K562 (cell line): Measurements from ENCODE around the gene SPEF1. TPM values are rescaled to one million over a fixed set of nuclear protein-coding genes. Genes with fewer than 3 reads are reported as not detected.

Experiments
- HMGN3 ChIP-seq: IDR thresholded peaks from 2 replicates; pipeline ENCODE4 v1.6.1; 2011; ENCODE audit warnings: borderline replicate concordance, low read depth, mild to moderate bottlenecking, mixed read lengths, low read length; ENCODE audit not compliant: insufficient read length; ENCODE audit errors: extremely low read depth
- MTA3 ChIP-seq: fragments of 450-650 bp; formaldehyde crosslinking; IDR thresholded peaks from 2 replicates; pipeline ENCODE4 v1.6.1; 2017; ENCODE audit warnings: mild to moderate bottlenecking, borderline replicate concordance
- PCBP2 ChIP-seq: fragments of 200-400 bp; formaldehyde crosslinking; IDR thresholded peaks from 2 replicates; pipeline ENCODE4 v1.6.1; 2018; ENCODE audit warnings: low read length, low read depth, mild to moderate bottlenecking, moderate library complexity; ENCODE audit not compliant: poor library complexity, severe bottlenecking
- SMAD1 ChIP-seq: fragments of 150-350 bp; IDR thresholded peaks from 2 replicates; pipeline ENCODE4 v1.6.1; 2014; ENCODE audit warnings: low read length, low read depth; ENCODE audit not compliant: partially characterized antibody
- YBX1 ChIP-seq: fragments of 450-650 bp; IDR thresholded peaks from 2 replicates; pipeline ENCODE4 v1.7.1; 2016; ENCODE audit warnings: mild to moderate bottlenecking
- ZNF140 ChIP-seq: fragments of 250-450 bp; sonication (Bioruptor Pico); IDR thresholded peaks from 2 replicates; pipeline ENCODE4 v1.8.0; 2021; ENCODE audit warnings: moderate library complexity, mild to moderate bottlenecking, inconsistent platforms
- ZNF263 ChIP-seq: sonication (generic); formaldehyde crosslinking; IDR thresholded peaks from 2 replicates; pipeline ENCODE4 v1.8.0; 2022; ENCODE audit warnings: mild to moderate bottlenecking, missing genetic modification reagents, borderline replicate concordance
- polyA plus RNA-seq, 8 experiments: library from polyadenylated mRNA; depleted of rRNA in 4 of 8; stranded (reverse) in 5 of 8; unstranded in 3 of 8; fragments of >200 nt; fragmentation: Nextera tagmentation in 2 of 8; fragmentation: Illumina TruSeq in 1 of 8; extraction: Ambion mirVana in 2 of 8; extraction: Trizol in 1 of 8; gene quantifications; 2 replicates each; pipeline versions ENCODE4 v1.2.1 to v1.2.3, GENCODE V29; 2011 to 2014; ENCODE audit warnings: inconsistent platforms in 1 of 8, missing spikeins in 1 of 8
- total RNA-seq, 7 experiments: library from RNA; depleted of rRNA in 6 of 7; stranded (reverse); fragments of >200 nt in 6 of 7; fragmentation: Illumina TruSeq in 2 of 7; extraction: Trizol in 2 of 7; gene quantifications; 2 replicates each; pipeline versions ENCODE4 v1.2.1 to v1.2.3, GENCODE V29; 2011 to 2021; ENCODE audit warnings: low replicate concordance in 1 of 7
- TF ChIP-seq, protein P1 (sequence below), 2 experiments: fragments of 450-650 bp; formaldehyde crosslinking in 1 of 2; IDR thresholded peaks; 2 replicates each; pipeline versions ENCODE4 v1.4.0 to v1.6.1; 2014 to 2020; ENCODE audit warnings: mild to moderate bottlenecking in 2 of 2, borderline replicate concordance in 1 of 2, low read depth in 1 of 2
- TF ChIP-seq, protein P2 (sequence below): sonication (generic); formaldehyde crosslinking; IDR thresholded peaks from 2 replicates; pipeline ENCODE4 v1.8.0; 2022; ENCODE audit warnings: missing genetic modification reagents, mild to moderate bottlenecking, moderate library complexity, borderline replicate concordance
- TF ChIP-seq, protein P3 (sequence below): fragments of 250-450 bp; sonication (Bioruptor Pico); IDR thresholded peaks from 2 replicates; pipeline ENCODE4 v1.8.0; 2022; ENCODE audit warnings: inconsistent platforms
- TF ChIP-seq, protein P4 (sequence below): sonication (generic); formaldehyde crosslinking; IDR thresholded peaks from 2 replicates; pipeline ENCODE4 v1.9.0; 2022; ENCODE audit warnings: mild to moderate bottlenecking, missing genetic modification reagents

SPEF1 gene
- total and polyA plus RNA-seq, 9 of the 15 experiments (the other 6 are each of a cell fraction or from before 2014, with no cell fraction given): not detected

- TF ChIP-seq, protein P1, sequence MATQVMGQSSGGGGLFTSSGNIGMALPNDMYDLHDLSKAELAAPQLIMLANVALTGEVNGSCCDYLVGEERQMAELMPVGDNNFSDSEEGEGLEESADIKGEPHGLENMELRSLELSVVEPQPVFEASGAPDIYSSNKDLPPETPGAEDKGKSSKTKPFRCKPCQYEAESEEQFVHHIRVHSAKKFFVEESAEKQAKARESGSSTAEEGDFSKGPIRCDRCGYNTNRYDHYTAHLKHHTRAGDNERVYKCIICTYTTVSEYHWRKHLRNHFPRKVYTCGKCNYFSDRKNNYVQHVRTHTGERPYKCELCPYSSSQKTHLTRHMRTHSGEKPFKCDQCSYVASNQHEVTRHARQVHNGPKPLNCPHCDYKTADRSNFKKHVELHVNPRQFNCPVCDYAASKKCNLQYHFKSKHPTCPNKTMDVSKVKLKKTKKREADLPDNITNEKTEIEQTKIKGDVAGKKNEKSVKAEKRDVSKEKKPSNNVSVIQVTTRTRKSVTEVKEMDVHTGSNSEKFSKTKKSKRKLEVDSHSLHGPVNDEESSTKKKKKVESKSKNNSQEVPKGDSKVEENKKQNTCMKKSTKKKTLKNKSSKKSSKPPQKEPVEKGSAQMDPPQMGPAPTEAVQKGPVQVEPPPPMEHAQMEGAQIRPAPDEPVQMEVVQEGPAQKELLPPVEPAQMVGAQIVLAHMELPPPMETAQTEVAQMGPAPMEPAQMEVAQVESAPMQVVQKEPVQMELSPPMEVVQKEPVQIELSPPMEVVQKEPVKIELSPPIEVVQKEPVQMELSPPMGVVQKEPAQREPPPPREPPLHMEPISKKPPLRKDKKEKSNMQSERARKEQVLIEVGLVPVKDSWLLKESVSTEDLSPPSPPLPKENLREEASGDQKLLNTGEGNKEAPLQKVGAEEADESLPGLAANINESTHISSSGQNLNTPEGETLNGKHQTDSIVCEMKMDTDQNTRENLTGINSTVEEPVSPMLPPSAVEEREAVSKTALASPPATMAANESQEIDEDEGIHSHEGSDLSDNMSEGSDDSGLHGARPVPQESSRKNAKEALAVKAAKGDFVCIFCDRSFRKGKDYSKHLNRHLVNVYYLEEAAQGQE (IDR thresholded peaks at IDR 0.05; ENCODE audit: borderline replicate concordance): 0 out of 2 replicates have a peak, but pooled peaks have one; percentile 9
- TF ChIP-seq, protein P1 (CRISPR knock-in tag; IDR thresholded peaks at IDR 0.05; ENCODE audit: low read depth): no peak
- TF ChIP-seq, protein P2, sequence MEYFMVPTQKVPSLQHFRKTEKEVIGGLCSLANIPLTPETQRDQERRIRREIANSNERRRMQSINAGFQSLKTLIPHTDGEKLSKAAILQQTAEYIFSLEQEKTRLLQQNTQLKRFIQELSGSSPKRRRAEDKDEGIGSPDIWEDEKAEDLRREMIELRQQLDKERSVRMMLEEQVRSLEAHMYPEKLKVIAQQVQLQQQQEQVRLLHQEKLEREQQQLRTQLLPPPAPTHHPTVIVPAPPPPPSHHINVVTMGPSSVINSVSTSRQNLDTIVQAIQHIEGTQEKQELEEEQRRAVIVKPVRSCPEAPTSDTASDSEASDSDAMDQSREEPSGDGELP: peak; percentile 57; the same call in 1 of the 2 replicates
- TF ChIP-seq ZNF140 (CRISPR knock-in tag) (no peak), ZNF263 (CRISPR knock-in tag) (no peak), PCBP2 (no peak), HMGN3 (no peak), YBX1 (no peak), SMAD1 (no peak), MTA3 (no peak)
- TF ChIP-seq, protein P3, sequence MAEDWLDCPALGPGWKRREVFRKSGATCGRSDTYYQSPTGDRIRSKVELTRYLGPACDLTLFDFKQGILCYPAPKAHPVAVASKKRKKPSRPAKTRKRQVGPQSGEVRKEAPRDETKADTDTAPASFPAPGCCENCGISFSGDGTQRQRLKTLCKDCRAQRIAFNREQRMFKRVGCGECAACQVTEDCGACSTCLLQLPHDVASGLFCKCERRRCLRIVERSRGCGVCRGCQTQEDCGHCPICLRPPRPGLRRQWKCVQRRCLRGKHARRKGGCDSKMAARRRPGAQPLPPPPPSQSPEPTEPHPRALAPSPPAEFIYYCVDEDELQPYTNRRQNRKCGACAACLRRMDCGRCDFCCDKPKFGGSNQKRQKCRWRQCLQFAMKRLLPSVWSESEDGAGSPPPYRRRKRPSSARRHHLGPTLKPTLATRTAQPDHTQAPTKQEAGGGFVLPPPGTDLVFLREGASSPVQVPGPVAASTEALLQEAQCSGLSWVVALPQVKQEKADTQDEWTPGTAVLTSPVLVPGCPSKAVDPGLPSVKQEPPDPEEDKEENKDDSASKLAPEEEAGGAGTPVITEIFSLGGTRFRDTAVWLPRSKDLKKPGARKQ: no peak
- TF ChIP-seq, protein P4, sequence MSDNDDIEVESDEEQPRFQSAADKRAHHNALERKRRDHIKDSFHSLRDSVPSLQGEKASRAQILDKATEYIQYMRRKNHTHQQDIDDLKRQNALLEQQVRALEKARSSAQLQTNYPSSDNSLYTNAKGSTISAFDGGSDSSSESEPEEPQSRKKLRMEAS (CRISPR knock-in tag): peak; percentile 11; the same call in 1 of the 2 replicates
Observed at GRCh38 chr20:3744806-3745685, 36.2 kb downstream of the SPEF1 start (continued).
